Stomach (tissue), 9 donors: ENCODE measurements around the gene MED15. TPM values are rescaled to one million over a fixed set of nuclear protein-coding genes. Genes with fewer than 3 reads are reported as not detected.
"Not testable (repeated sequence)": the region's sequence is repeated elsewhere in the genome, so short reads cannot be mapped to it uniquely, and the experiment has no call there.

Experiments
- DNase-seq, 2 donors: peaks; one replicate each; pipeline versions ENCODE4 v3.0.0 to v3.0.0-alpha.2; 2013 to 2019
- H3K27ac ChIP-seq, 5 donors: fragments of 200-600 bp in 4 of 5; sonication (generic) in 4 of 5; one replicate each; pipeline ENCODE4 v1.5.1; 2013 to 2019; ENCODE audit warnings: mild to moderate bottlenecking in 1 of 5, moderate library complexity in 1 of 5
- H3K27me3 ChIP-seq, 3 donors: fragments of 200-600 bp; sonication (generic); one replicate each; pipeline ENCODE4 v1.5.1; 2017 to 2019; ENCODE audit warnings: mixed run types in 1 of 3
- H3K36me3 ChIP-seq, 4 donors: fragments of 200-600 bp; sonication (generic); 1 replicate in 3 of 4; 2 replicates in 1 of 4; pipeline ENCODE4 v1.5.1; 2016 to 2019
- H3K4me1 ChIP-seq, 4 donors: fragments of 200-600 bp; sonication (generic); one replicate each; pipeline ENCODE4 v1.5.1; 2016 to 2019
- H3K4me3 ChIP-seq, 4 donors: fragments of 200-600 bp; sonication (generic) in 3 of 4; one replicate each; pipeline ENCODE4 v1.5.1; 2016 to 2019; ENCODE audit warnings: mild to moderate bottlenecking in 1 of 4
- H3K9me3 ChIP-seq, 4 donors: fragments of 200-600 bp; sonication (generic); one replicate each; pipeline ENCODE4 v1.5.1; 2016 to 2019
- CTCF ChIP-seq, 7 experiments: fragments of 450-650 bp in 4 of 7; fragments of 200-600 bp in 3 of 7; sonication (generic) in 3 of 7; IDR thresholded peaks; one replicate each; pipeline ENCODE4 v1.5.1; 2016 to 2019; ENCODE audit warnings: antibody characterized with exemption in 7 of 7, control low read depth in 2 of 7, mild to moderate bottlenecking in 1 of 7
- EP300 ChIP-seq: sonication (generic); formaldehyde crosslinking; IDR thresholded peaks from one replicate; pipeline ENCODE4 v1.6.1; 2017; ENCODE audit warnings: antibody characterized with exemption
- POLR2A ChIP-seq, 4 donors: fragments of 450-650 bp; IDR thresholded peaks; one replicate each; pipeline ENCODE4 v1.6.1; 2016; ENCODE audit warnings: antibody characterized with exemption in 4 of 4, control low read depth in 2 of 4, mild to moderate bottlenecking in 1 of 4, moderate library complexity in 1 of 4
- POLR2AphosphoS5 ChIP-seq, 3 donors: sonication (generic); formaldehyde crosslinking; IDR thresholded peaks; one replicate each; pipeline ENCODE4 v1.6.1; 2016; ENCODE audit warnings: antibody characterized with exemption in 3 of 3
- WGBS, 5 donors: extraction: QIAGEN DNeasy Blood & Tissue Kit in 3 of 5; methylation state at CpG; one replicate each; pipeline versions ENCODE4 v1.1.5 to v1.1.7; 2013 to 2018; 5-methylcytosine and 5-hydroxymethylcytosine counted together
- intact Hi-C: fragments of 100-400 bp; cut with DNase I; formaldehyde crosslinking; loops from one replicate; pipeline ENCODE4 v1.15.1; 2023; ENCODE audit warnings: low total_unique reads
- polyA plus RNA-seq, 3 donors: library from polyadenylated mRNA; stranded (reverse); fragments of 200-250 nt; gene quantifications; one replicate each; pipeline ENCODE4 v1.2.3, GENCODE V29; 2013
- total RNA-seq, 5 donors: library from RNA; depleted of rRNA; stranded (reverse); fragments of >200 nt; gene quantifications; one replicate each; pipeline versions ENCODE4 v1.1.0 to v1.2.3, GENCODE V29; 2014 to 2016
- donor health status: healthy with polysubstance abuse.
- donor health status: Bipolar disorder and iron deficiency.
- donor health status: healthy.

The MED15 gene
- total and polyA plus RNA-seq, 8 donors = 28.3 to 289 (median 69.6) TPM

- 90 to 98% (median 95%) methylated on average over 3 of the region's 3 CpGs for WGBS, 5 donors
- Histone ChIP-seq H3K9me3 (no peaks in the 10 kb centered on the region), H3K4me1 (peaks cover 0 to 16% (median 6%) of the 10 kb centered on the region in 4 donors), H3K27ac (no peak overlapping the region), H3K27me3 (no peaks in the 10 kb centered on the region), H3K4me3 (no peak overlapping the region), H3K36me3 (peaks cover 27 to 70% (median 65%) of the 10 kb centered on the region in 4 donors)
- intact Hi-C loops = no loop called here
- no peak for DNase-seq
- TF ChIP-seq EP300 = no peak
- no peak for TF ChIP-seq POLR2A (IDR thresholded peaks at IDR 0.05)
- TF ChIP-seq POLR2AphosphoS5 (IDR thresholded peaks at IDR 0.05) = no peak
- no peak for TF ChIP-seq CTCF (IDR thresholded peaks at IDR 0.05)
Measured at GRCh38 chr22:20542055-20542454, 34.6 kb downstream of the MED15 start.

DNA sequence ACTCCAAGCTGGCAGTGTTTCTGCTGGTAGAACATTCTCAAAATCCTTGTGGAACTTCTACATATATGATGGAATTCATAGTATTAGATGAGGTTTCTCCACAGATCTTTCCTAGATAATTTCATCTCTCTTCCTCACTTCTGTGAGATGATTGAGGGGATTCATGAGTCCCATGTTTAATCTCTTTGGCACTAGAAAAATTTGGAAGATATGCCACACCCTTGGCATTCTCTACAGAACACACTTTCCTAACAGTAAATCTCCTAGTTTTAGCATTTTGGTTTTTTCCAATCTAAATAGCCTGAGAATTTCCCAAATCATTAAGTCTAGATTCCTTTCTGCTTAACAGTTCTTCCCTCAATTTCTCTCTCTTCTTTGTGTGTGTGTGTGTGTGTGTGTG, 35.3 kb downstream of the MED15 start:
- TF ChIP-seq CTCF (IDR thresholded peaks at IDR 0.05) (no peak), POLR2A (IDR thresholded peaks at IDR 0.05) (no peak), EP300 (no peak), POLR2AphosphoS5 (IDR thresholded peaks at IDR 0.05) (no peak)
- H3K4me3 ChIP-seq = no peak overlapping the region
- no peak for DNase-seq
- H3K27me3 ChIP-seq = no peaks in the 10 kb centered on the region
- H3K36me3 ChIP-seq = peaks cover 25 to 63% (median 58%) of the 10 kb centered on the region in 4 donors
- peaks cover 0 to 14% (median 2%) of the 10 kb centered on the region in 4 donors for H3K4me1 ChIP-seq
- H3K27ac ChIP-seq = no peak overlapping the region
- no peaks in the 10 kb centered on the region for H3K9me3 ChIP-seq
- intact Hi-C loops = no loop called here

GRCh38 chr22:20545318-20545634, 37.9 kb downstream of the MED15 start:
- peaks cover 11 to 39% (median 18%) of the 10 kb centered on the region in 4 donors for H3K4me1 ChIP-seq
- H3K27ac ChIP-seq, DNase-seq, H3K9me3 ChIP-seq, H3K4me3 ChIP-seq, H3K27me3 ChIP-seq, intact Hi-C loops: not testable (repeated sequence)
- 69 to 98% (median 97%) methylated on average over 3 of the region's 3 CpGs for WGBS, 5 donors
- H3K36me3 ChIP-seq = peaks cover 9 to 37% (median 34%) of the 10 kb centered on the region in 4 donors

DNA sequence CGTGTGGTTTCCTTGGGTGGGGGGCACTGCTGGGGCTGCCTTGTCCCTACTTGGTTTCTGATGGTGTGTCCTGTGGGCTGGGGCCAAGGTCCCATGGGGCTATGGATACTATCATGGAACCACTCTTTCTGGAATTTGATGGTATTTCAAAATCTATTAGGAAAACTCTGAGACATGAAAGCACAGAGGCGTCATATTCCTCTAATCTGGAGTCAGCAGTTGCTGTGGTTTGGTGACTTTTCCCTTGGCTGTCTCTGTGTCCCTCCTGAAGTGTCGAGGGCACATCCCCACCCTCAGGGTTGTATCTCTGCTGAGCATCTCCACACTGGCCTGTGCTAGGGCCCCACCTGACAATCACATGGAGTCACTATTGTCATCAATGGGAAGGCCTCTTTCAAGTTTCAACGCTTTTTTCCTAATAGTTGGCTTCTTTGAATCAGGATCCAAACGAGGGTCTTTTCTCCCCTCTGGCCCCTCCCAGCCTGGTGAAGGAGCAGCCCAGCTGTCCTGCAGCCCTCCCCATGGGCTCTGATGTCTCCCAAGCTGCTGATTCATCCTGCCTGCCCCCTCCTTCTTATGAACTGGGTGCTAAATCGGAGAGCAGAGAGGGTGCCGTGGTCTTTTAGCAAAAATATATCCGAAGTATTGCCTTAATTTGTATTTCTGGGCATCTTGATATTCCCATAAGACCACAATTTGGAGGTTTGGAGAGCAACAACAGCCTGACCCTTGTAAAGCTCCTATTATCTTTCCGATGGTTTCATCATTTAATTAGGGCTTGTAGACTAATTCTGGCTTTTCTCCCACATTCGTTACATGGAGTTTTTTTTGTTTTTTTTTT, 38.5 kb downstream of the MED15 start:
- Histone ChIP-seq H3K9me3 (no peaks in the 10 kb centered on the region), H3K27ac (no peak overlapping the region), H3K36me3 (peaks cover 7 to 31% (median 27%) of the 10 kb centered on the region in 4 donors), H3K4me1 (peaks cover 16 to 46% (median 25%) of the 10 kb centered on the region in 4 donors), H3K27me3 (no peaks in the 10 kb centered on the region), H3K4me3 (no peak overlapping the region)
- DNase-seq = no peak
- intact Hi-C loops = no loop called here
- 81 to 87% (median 84%) methylated on average over 10 of the region's 10 CpGs for WGBS, 5 donors
- no peak for TF ChIP-seq CTCF (IDR thresholded peaks at IDR 0.05)
- TF ChIP-seq POLR2A (IDR thresholded peaks at IDR 0.05) = no peak
- no peak for TF ChIP-seq POLR2AphosphoS5 (IDR thresholded peaks at IDR 0.05)
- no peak for TF ChIP-seq EP300

DNA sequence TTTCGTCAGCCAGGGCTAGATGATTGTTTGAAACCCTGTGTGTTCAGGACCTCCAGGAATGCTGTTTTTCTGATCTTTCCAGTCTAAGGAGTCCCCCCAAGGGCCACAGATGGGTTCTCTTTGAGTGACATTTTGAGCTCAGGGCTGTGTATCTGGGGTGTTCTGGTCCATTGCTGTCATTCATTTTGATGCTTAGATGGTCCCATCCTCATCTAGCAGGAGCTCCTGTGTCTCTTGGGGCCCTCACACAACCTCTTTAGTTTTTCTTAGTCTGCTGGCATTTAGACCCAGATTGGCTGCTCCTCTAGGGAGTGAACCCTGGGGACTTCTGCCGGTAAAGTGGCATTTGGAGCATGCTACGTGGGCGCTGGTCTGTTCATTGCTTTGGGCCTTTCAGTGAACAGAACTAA, 39.1 kb downstream of the MED15 start:
- H3K4me1 ChIP-seq = peaks cover 22 to 52% (median 31%) of the 10 kb centered on the region in 4 donors

More for the DNA sequence above, 39.1 kb downstream of the MED15 start:
- Histone ChIP-seq H3K36me3 (peaks cover 7 to 28% (median 23%) of the 10 kb centered on the region in 4 donors), H3K9me3 (no peaks in the 10 kb centered on the region), H3K27ac (no peak overlapping the region), H3K4me3 (no peak overlapping the region), H3K27me3 (no peaks in the 10 kb centered on the region)
- WGBS, 5 donors = 80 to 93% (median 88%) methylated on average over 4 of the region's 4 CpGs
- intact Hi-C loops = no loop called here
- TF ChIP-seq POLR2AphosphoS5 (IDR thresholded peaks at IDR 0.05) (no peak), POLR2A (IDR thresholded peaks at IDR 0.05) (no peak), EP300 (no peak)
- DNase-seq = no peak
